Left lung (tissue), 10 donors: Measurements from ENCODE around the gene SLC6A11. TPM values are rescaled to one million over a fixed set of nuclear protein-coding genes. Genes with fewer than 3 reads are reported as not detected.

Experiments used
- ATAC-seq: fragments of 200-7000 bp; cut with Tn5 transposase; one replicate; pipeline ENCODE4 v1.9.1; 2020; ENCODE audit warnings: moderate library complexity
- DNase-seq, 4 donors: peaks; one replicate each; pipeline ENCODE4 v3.0.0-alpha.2; 2013 to 2020
- H3K27ac ChIP-seq, 2 donors: fragments of 200-600 bp; sonication (generic) in 1 of 2; one replicate each; pipeline versions ENCODE4 v1.5.0 to v1.8.0; 2020 to 2021
- H3K27me3 ChIP-seq, 2 donors: fragments of 200-600 bp; sonication (generic) in 1 of 2; one replicate each; pipeline versions ENCODE4 v1.5.0 to v1.8.0; 2020 to 2021
- H3K36me3 ChIP-seq, 2 donors: fragments of 200-600 bp; sonication (generic) in 1 of 2; one replicate each; pipeline versions ENCODE4 v1.5.0 to v1.8.0; 2020 to 2021
- H3K4me1 ChIP-seq, 2 donors: fragments of 200-600 bp; one replicate each; pipeline ENCODE4 v1.8.0; 2021
- H3K4me3 ChIP-seq, 2 donors: fragments of 200-600 bp; sonication (generic) in 1 of 2; one replicate each; pipeline versions ENCODE4 v1.5.0 to v1.8.0; 2020 to 2021; ENCODE audit warnings: mild to moderate bottlenecking in 1 of 2
- H3K9me3 ChIP-seq, 2 donors: fragments of 200-600 bp; sonication (generic) in 1 of 2; one replicate each; pipeline versions ENCODE4 v1.5.0 to v1.8.0; 2020 to 2021
- CTCF ChIP-seq, 2 donors: fragments of 200-600 bp; sonication (generic) in 1 of 2; IDR thresholded peaks; one replicate each; pipeline versions ENCODE4 v1.5.0 to v1.8.0; 2021; ENCODE audit warnings: antibody characterized with exemption in 2 of 2
- intact Hi-C, 2 donors: fragments of 100-400 bp; cut with DNase I; formaldehyde crosslinking; loops; one replicate each; pipeline versions ENCODE4 v1.11.2 to v1.14.2; 2022
- polyA plus RNA-seq, 6 donors: library from polyadenylated mRNA; unstranded; fragments of 120-200 nt; gene quantifications; one replicate each; pipeline ENCODE4 v1.2.1, GENCODE V29; 2013; ENCODE audit not compliant: insufficient read length in 6 of 6
- total RNA-seq, 2 donors: library from RNA; stranded (reverse); fragmentation: NEBNext Ultra II Directional; extraction: Animal tissue kit (Norgen Biotek cat#: 25700); gene quantifications; one replicate each; pipeline ENCODE4 v1.2.1, GENCODE V29; 2021
- donor health status: DM: no; HTN: yes; CAD: no.
- donor health status: DM: no; HTN: no; CAD: no.

The SLC6A11 gene
- total and polyA plus RNA-seq, 8 donors: 0.07 to 0.31 (median 0.18) TPM; not detected in 2

GRCh38 chr3:10917176-10917575 lies 101.1 kb downstream of the SLC6A11 start:
- H3K9me3 ChIP-seq: peaks cover 0 to 6% of the 10 kb centered on the region in 2 donors
- no peak for ATAC-seq
- no peaks in the 10 kb centered on the region for H3K4me1 ChIP-seq
- intact Hi-C loops: no loop called here
- peaks cover 0 to 47% of the 10 kb centered on the region in 2 donors for H3K27me3 ChIP-seq
- H3K27ac ChIP-seq: no peak overlapping the region
- H3K36me3 ChIP-seq: no peaks in the 10 kb centered on the region
- H3K4me3 ChIP-seq: no peak overlapping the region
- DNase-seq: no peak
- no peak for TF ChIP-seq CTCF (IDR thresholded peaks at IDR 0.05)

- Histone ChIP-seq H3K4me1 (no peaks in the 10 kb centered on the region), H3K36me3 (no peaks in the 10 kb centered on the region), H3K27ac (no peak overlapping the region), H3K9me3 (peaks cover 0 to 6% of the 10 kb centered on the region in 2 donors), H3K4me3 (no peak overlapping the region), H3K27me3 (peaks cover 0 to 47% of the 10 kb centered on the region in 2 donors)
- ATAC-seq (no peak), DNase-seq (no peak)
- intact Hi-C loops: no loop called here
- no peak for TF ChIP-seq CTCF (IDR thresholded peaks at IDR 0.05)
Measured at GRCh38 chr3:10918011-10918410, 102.0 kb downstream of the SLC6A11 start.

- ATAC-seq: no peak
Measured at GRCh38 chr3:10919636-10920035, 103.6 kb downstream of the SLC6A11 start.

GRCh38 chr3:10925436-10926255 lies 109.6 kb downstream of the SLC6A11 start:
- Histone ChIP-seq H3K9me3 (peaks cover 0 to 6% of the 10 kb centered on the region in 2 donors), H3K27me3 (peaks cover 0 to 12% of the 10 kb centered on the region in 2 donors), H3K4me3 (no peak overlapping the region), H3K4me1 (no peaks in the 10 kb centered on the region), H3K36me3 (no peaks in the 10 kb centered on the region), H3K27ac (no peak overlapping the region)
- ATAC-seq: no peak
- TF ChIP-seq CTCF (IDR thresholded peaks at IDR 0.05): no peak
- DNase-seq: no peak
- intact Hi-C loops: no loop called here

More at GRCh38 chr3:10919636-10920035, 103.6 kb downstream of the SLC6A11 start:
- no peaks in the 10 kb centered on the region for H3K4me1 ChIP-seq
- DNase-seq: no peak
- intact Hi-C loops: no loop called here
- no peak overlapping the region for H3K4me3 ChIP-seq
- no peak overlapping the region for H3K27ac ChIP-seq
- no peak for TF ChIP-seq CTCF (IDR thresholded peaks at IDR 0.05)
- H3K27me3 ChIP-seq: peaks cover 0 to 50% of the 10 kb centered on the region in 2 donors
- H3K9me3 ChIP-seq: peaks cover 0 to 6% of the 10 kb centered on the region in 2 donors
- H3K36me3 ChIP-seq: no peaks in the 10 kb centered on the region

- DNase-seq: no peak
Measured at GRCh38 chr3:10926256-10926810, 110.3 kb downstream of the SLC6A11 start.

More at GRCh38 chr3:10926256-10926810, 110.3 kb downstream of the SLC6A11 start:
- Histone ChIP-seq H3K36me3 (no peaks in the 10 kb centered on the region), H3K9me3 (peaks cover 0 to 5% of the 10 kb centered on the region in 2 donors), H3K4me3 (no peak overlapping the region), H3K27me3 (peaks cover 0 to 7% of the 10 kb centered on the region in 2 donors), H3K4me1 (no peaks in the 10 kb centered on the region), H3K27ac (no peak overlapping the region)
- intact Hi-C loops: no loop called here
- no peak for TF ChIP-seq CTCF (IDR thresholded peaks at IDR 0.05)
- ATAC-seq: no peak
